PC-9 (cell line): ENCODE data around the gene AMBRA1. TPM values are rescaled to one million over a fixed set of nuclear protein-coding genes. Genes with fewer than 3 reads are reported as not detected.

Experiments
- BruUV-seq: library from RNA; stranded (reverse); fragments of 400-500 nt; replicated peaks from 2 replicates; lab custom pipeline; 2021; lab: Mats Ljungman, UMichigan
- CTCF ChIA-PET: fragments of 300-600 bp; sonication (Branson Sonifier 250); formaldehyde crosslinking; loops from one replicate; lab custom pipeline; 2022; ENCODE audit warnings: antibody characterized with exemption; lab: Charles Lee
- POLR2A ChIA-PET: fragments of 300-600 bp; sonication (Branson Sonifier 250); formaldehyde crosslinking; loops from one replicate; lab custom pipeline; 2022; ENCODE audit warnings: antibody characterized with exemption; ENCODE audit not compliant: unreplicated experiment; lab: Charles Lee
- DNase-seq, 2 experiments: peaks; one replicate each; pipeline versions ENCODE4 v3.0.0 to v3.0.0-alpha.2; 2015 to 2022; ENCODE audit warnings: mixed read lengths in 1 of 2
- H2AFZ ChIP-seq: fragments of 200-600 bp; sonication (generic); 2 replicates; pipeline ENCODE4 v1.8.1; 2017; ENCODE audit warnings: antibody characterized with exemption
- H3F3A ChIP-seq: fragments of 200-600 bp; sonication (generic); 2 replicates; pipeline ENCODE4 v1.8.1; 2017; ENCODE audit warnings: antibody characterized with exemption, mild to moderate bottlenecking, low read depth; ENCODE audit not compliant: insufficient read depth
- H3K27ac ChIP-seq: fragments of 200-600 bp; sonication (generic); 2 replicates; pipeline ENCODE4 v1.6.1; 2016; ENCODE audit warnings: mixed run types
- H3K27me3 ChIP-seq: fragments of 200-600 bp; sonication (generic); 2 replicates; pipeline ENCODE4 v1.6.1; 2016; ENCODE audit warnings: low read depth, mixed run types; ENCODE audit not compliant: insufficient read depth
- H3K36me3 ChIP-seq: fragments of 200-600 bp; sonication (generic); 2 replicates; pipeline ENCODE4 v1.6.1; 2016; ENCODE audit warnings: low read depth, mixed run types
- H3K4me1 ChIP-seq: fragments of 200-600 bp; sonication (generic); replicated peaks from 2 replicates; pipeline ENCODE4 v1.6.1; 2016; ENCODE audit warnings: mixed run types; ENCODE audit not compliant: insufficient read depth
- H3K4me2 ChIP-seq: fragments of 200-600 bp; sonication (generic); 2 replicates; pipeline ENCODE4 v1.6.1; 2017; ENCODE audit warnings: mixed run types
- H3K4me3 ChIP-seq: fragments of 200-600 bp; sonication (generic); 2 replicates; pipeline ENCODE4 v1.6.1; 2016; ENCODE audit warnings: mixed run types
- H3K79me2 ChIP-seq: fragments of 200-600 bp; sonication (generic); 2 replicates; pipeline ENCODE4 v1.6.1; 2017; ENCODE audit warnings: low read depth, mixed run types
- H3K9me2 ChIP-seq: fragments of 200-600 bp; sonication (generic); 2 replicates; pipeline ENCODE4 v1.8.1; 2017; ENCODE audit warnings: mild to moderate bottlenecking; ENCODE audit not compliant: insufficient read depth
- H3K9me3 ChIP-seq: fragments of 200-600 bp; sonication (generic); 2 replicates; pipeline ENCODE4 v1.8.1; 2016; ENCODE audit warnings: low read depth; ENCODE audit not compliant: insufficient read depth
- H4K20me1 ChIP-seq: fragments of 200-600 bp; sonication (generic); 2 replicates; pipeline ENCODE4 v1.8.1; 2017; ENCODE audit not compliant: insufficient read depth
- EZH2 ChIP-seq: fragments of 200-600 bp; sonication (generic); IDR thresholded peaks from 2 replicates; pipeline ENCODE4 v1.8.0; 2017; ENCODE audit warnings: antibody characterized with exemption, low read depth
- intact Hi-C: fragments of 100-400 bp; cut with micrococcal nuclease; formaldehyde crosslinking; loops from one replicate; pipeline ENCODE4 v1.10.0; 2022; ENCODE audit not compliant: unreplicated experiment
- total RNA-seq: library from RNA; stranded (reverse); gene quantifications from 2 replicates; pipeline ENCODE4 v1.2.3, GENCODE V29; 2021
- TF ChIP-seq, protein P1 (sequence below): fragments of 200-600 bp; sonication (generic); conservative IDR thresholded peaks from 2 replicates; pipeline ENCODE4 v1.6.1; 2017; ENCODE audit warnings: mixed run types, antibody characterized with exemption, mild to moderate bottlenecking, moderate library complexity

Gene AMBRA1
- total RNA-seq, 1 experiment from 2014 or later: 41.4 TPM

- Histone ChIP-seq H3K27me3 (no peaks in the 10 kb centered on the region), H3K4me2 (no peak overlapping the region), H3K36me3 (peaks cover 5% of the 10 kb centered on the region; the same call in 1 of the 2 replicates), H3K27ac (no peak overlapping the region), H3F3A (peaks cover 17% of the 10 kb centered on the region), H2AFZ (no peak overlapping the region), H4K20me1 (peaks cover 17% of the 10 kb centered on the region), H3K79me2 (no peaks in the 10 kb centered on the region), H3K9me2 (no peaks in the 10 kb centered on the region), H3K9me3 (no peaks in the 10 kb centered on the region), H3K4me3 (no peak overlapping the region), H3K4me1 (peaks cover 6% of the 10 kb centered on the region)
- CTCF ChIA-PET: no interaction called here
- TF ChIP-seq, protein P1, sequence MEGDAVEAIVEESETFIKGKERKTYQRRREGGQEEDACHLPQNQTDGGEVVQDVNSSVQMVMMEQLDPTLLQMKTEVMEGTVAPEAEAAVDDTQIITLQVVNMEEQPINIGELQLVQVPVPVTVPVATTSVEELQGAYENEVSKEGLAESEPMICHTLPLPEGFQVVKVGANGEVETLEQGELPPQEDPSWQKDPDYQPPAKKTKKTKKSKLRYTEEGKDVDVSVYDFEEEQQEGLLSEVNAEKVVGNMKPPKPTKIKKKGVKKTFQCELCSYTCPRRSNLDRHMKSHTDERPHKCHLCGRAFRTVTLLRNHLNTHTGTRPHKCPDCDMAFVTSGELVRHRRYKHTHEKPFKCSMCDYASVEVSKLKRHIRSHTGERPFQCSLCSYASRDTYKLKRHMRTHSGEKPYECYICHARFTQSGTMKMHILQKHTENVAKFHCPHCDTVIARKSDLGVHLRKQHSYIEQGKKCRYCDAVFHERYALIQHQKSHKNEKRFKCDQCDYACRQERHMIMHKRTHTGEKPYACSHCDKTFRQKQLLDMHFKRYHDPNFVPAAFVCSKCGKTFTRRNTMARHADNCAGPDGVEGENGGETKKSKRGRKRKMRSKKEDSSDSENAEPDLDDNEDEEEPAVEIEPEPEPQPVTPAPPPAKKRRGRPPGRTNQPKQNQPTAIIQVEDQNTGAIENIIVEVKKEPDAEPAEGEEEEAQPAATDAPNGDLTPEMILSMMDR: no peak
- TF ChIP-seq EZH2: no peak
- no peak for DNase-seq
- intact Hi-C loops: no loop called here
- BruUV-seq: no TSS peak
- POLR2A ChIA-PET: no interaction called here
Observed at GRCh38 chr11:46505741-46506482, 87.9 kb downstream of the AMBRA1 start.

DNA sequence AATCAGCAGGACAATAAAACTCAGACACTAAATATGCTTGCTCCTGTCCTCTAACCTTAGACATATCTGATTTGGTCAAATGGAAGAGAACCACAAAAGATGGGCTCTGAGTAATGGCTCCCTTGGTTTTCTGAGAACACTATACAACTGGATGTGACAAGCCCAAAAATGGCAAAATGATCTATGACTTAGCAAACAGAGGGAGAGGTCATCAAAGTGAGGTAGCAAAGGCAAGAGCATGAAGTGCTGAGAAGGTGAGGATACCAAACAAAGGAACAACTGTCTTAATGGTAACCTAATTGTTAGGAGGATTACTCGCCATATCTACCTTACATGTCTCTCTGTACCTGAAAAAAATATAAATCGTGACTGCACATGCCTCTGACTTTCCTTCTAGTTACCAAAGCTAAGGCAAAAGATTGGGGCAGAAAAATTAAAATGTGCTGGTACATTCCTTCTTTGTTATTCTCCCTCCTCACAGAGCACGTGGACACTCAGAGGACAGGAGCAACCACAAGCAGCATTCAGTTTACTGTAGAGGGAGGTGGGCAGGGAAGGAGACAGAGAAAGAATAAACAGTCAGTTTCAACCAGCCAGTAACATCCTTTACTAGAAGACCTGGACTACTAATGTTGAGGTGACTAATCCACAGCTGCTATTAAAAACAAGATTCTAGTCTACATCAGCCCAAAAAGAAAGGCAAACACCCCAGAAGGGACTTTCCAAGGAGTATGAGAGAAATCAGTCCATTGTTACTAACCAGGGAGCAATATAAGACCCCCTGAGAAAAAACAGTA, 88.8 kb downstream of the AMBRA1 start:
- H3K79me2 ChIP-seq: no peaks in the 10 kb centered on the region
- H3K4me3 ChIP-seq: no peak overlapping the region
- H3K9me3 ChIP-seq: no peaks in the 10 kb centered on the region
- TF ChIP-seq, protein P1: no peak
- no peak for TF ChIP-seq EZH2
- no peak overlapping the region for H3K27ac ChIP-seq
- no peaks in the 10 kb centered on the region for H3K27me3 ChIP-seq
- peaks cover 11% of the 10 kb centered on the region for H4K20me1 ChIP-seq
- intact Hi-C loops: no loop called here
- CTCF ChIA-PET: no interaction called here
- H2AFZ ChIP-seq: no peak overlapping the region
- peaks cover 17% of the 10 kb centered on the region for H3F3A ChIP-seq
- POLR2A ChIA-PET: no interaction called here
- H3K4me2 ChIP-seq: no peak overlapping the region
- DNase-seq: no peak
- H3K9me2 ChIP-seq: no peaks in the 10 kb centered on the region
- H3K4me1 ChIP-seq: peaks cover 6% of the 10 kb centered on the region
- peaks cover 5% of the 10 kb centered on the region; the same call in 1 of the 2 replicates for H3K36me3 ChIP-seq
- BruUV-seq: no TSS peak

DNA sequence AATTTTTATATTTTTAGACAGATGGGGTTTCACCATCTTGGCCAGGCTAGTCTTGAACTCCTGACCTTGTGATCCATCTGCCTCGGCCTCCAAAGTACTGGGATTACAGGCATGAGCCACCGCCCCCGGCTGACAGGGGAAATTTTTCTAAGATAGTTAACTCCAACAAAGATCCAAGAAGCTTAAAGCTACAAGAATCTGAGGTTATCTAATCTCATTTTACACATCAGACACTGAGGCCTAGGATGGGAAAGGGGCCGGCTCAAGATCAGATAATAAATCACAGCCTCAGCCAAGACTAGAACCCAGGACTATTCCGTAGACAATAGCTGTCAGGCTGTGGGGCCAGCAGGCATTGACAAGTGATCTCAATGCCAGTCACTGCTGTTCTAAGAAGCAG, 94.0 kb downstream of the AMBRA1 start:
- no peak overlapping the region for H3K4me3 ChIP-seq
- H3K27ac ChIP-seq: no peak overlapping the region
- no peak overlapping the region for H3K4me2 ChIP-seq
- intact Hi-C loops: no loop called here
- TF ChIP-seq, protein P1: no peak
- no peak for TF ChIP-seq EZH2
- H2AFZ ChIP-seq: no peak overlapping the region
- DNase-seq: no peak
- H3F3A ChIP-seq: peaks cover 27% of the 10 kb centered on the region
- 0 out of 2 replicates have a peak, but pooled peaks cover 4% of the 10 kb centered on the region for H3K36me3 ChIP-seq
- peaks cover 6% of the 10 kb centered on the region for H3K4me1 ChIP-seq
- H4K20me1 ChIP-seq: peaks cover 14% of the 10 kb centered on the region
- ChIA-PET POLR2A (no interaction called here), CTCF (interaction anchor here (0.9 kb wide), 1 partner anchor 76 kb away, joined by 4 read pairs; no protein-coding TSS in a partner anchor)
- no peaks in the 10 kb centered on the region for H3K9me3 ChIP-seq
- H3K27me3 ChIP-seq: no peaks in the 10 kb centered on the region
- H3K79me2 ChIP-seq: no peaks in the 10 kb centered on the region
- no TSS peak for BruUV-seq
- H3K9me2 ChIP-seq: no peaks in the 10 kb centered on the region
